DOHH2 (cell line): Measurements from ENCODE around the gene ELF1.

Experiments used
- H3F3A ChIP-seq: fragments of 200-600 bp; sonication (generic), shearing (Covaris generic); 2 replicates; pipeline ENCODE4 v1.6.0; 2016; ENCODE audit warnings: antibody characterized with exemption, mild to moderate bottlenecking; ENCODE audit not compliant: control insufficient read depth, insufficient read depth
- H3K27ac ChIP-seq: fragments of 200-600 bp; sonication (generic); 2 replicates; pipeline ENCODE4 v1.5.1; 2014; ENCODE audit warnings: low read depth, mild to moderate bottlenecking, low read length, moderate library complexity
- H3K27me3 ChIP-seq: fragments of 200-600 bp; sonication (generic); 2 replicates; pipeline ENCODE4 v1.6.1; 2014; ENCODE audit warnings: mild to moderate bottlenecking, low read length, mixed read lengths; ENCODE audit not compliant: control insufficient read depth
- H3K36me3 ChIP-seq: fragments of 200-600 bp; sonication (generic); 2 replicates; pipeline ENCODE4 v1.6.1; 2014; ENCODE audit warnings: mild to moderate bottlenecking, low read length, moderate library complexity, mixed read lengths; ENCODE audit not compliant: control insufficient read depth
- H3K4me1 ChIP-seq: fragments of 200-600 bp; sonication (generic); 2 replicates; pipeline ENCODE4 v1.6.1; 2014; ENCODE audit warnings: mild to moderate bottlenecking, low read length, mixed read lengths; ENCODE audit not compliant: control insufficient read depth
- H3K4me2 ChIP-seq: fragments of 200-600 bp; sonication (generic); 2 replicates; pipeline ENCODE4 v1.6.0; 2014; ENCODE audit warnings: mild to moderate bottlenecking, low read length, moderate library complexity
- H3K4me3 ChIP-seq: fragments of 200-600 bp; sonication (generic); 2 replicates; pipeline ENCODE4 v1.5.1; 2014; ENCODE audit warnings: mild to moderate bottlenecking, low read length, mixed read lengths
- H3K79me2 ChIP-seq: fragments of 200-600 bp; sonication (generic); 2 replicates; pipeline ENCODE4 v1.6.1; 2014; ENCODE audit warnings: mild to moderate bottlenecking, low read length, mixed read lengths; ENCODE audit not compliant: control insufficient read depth
- H3K9me2 ChIP-seq: fragments of 200-600 bp; sonication (generic); replicated peaks from 2 replicates; pipeline ENCODE4 v1.6.1; 2014; ENCODE audit warnings: mild to moderate bottlenecking, low read length, mixed read lengths; ENCODE audit not compliant: control insufficient read depth
- H3K9me3 ChIP-seq: fragments of 200-600 bp; sonication (generic); 2 replicates; pipeline ENCODE4 v1.6.1; 2014; ENCODE audit warnings: antibody characterized with exemption, low read length, mixed read lengths; ENCODE audit not compliant: control insufficient read depth, insufficient read depth
- H4K20me1 ChIP-seq: fragments of 200-600 bp; sonication (generic); 2 replicates; pipeline ENCODE4 v1.6.0; 2014; ENCODE audit warnings: low read depth, mild to moderate bottlenecking, antibody characterized with exemption, low read length, moderate library complexity; ENCODE audit not compliant: control insufficient read depth, insufficient read depth
- CTCF ChIP-seq: fragments of 200-600 bp; sonication (generic); IDR thresholded peaks from one replicate; pipeline ENCODE4 v1.5.1; 2014; ENCODE audit warnings: antibody characterized with exemption, mild to moderate bottlenecking, low read depth, low read length; ENCODE audit not compliant: poor library complexity, severe bottlenecking
- EZH2phosphoT487 ChIP-seq: fragments of 200-600 bp; sonication (generic); IDR thresholded peaks from 2 replicates; pipeline ENCODE4 v1.6.1; 2017; ENCODE audit warnings: borderline replicate concordance, mild to moderate bottlenecking, antibody characterized with exemption, low read length, moderate library complexity, mixed read lengths

ELF1 gene

GRCh38 chr13:40958655-40959054 is 60.5 kb downstream of the ELF1 start:
- peaks cover 32% of the 10 kb centered on the region for H3K4me1 ChIP-seq
- TF ChIP-seq CTCF, result no peak
- TF ChIP-seq EZH2phosphoT487, result no peak
- H4K20me1 ChIP-seq, result peaks cover 40% of the 10 kb centered on the region
- peaks cover 34% of the 10 kb centered on the region for H3F3A ChIP-seq
- H3K4me2 ChIP-seq, result no peak overlapping the region
- H3K27ac ChIP-seq, result no peak overlapping the region
- no peaks in the 10 kb centered on the region for H3K9me2 ChIP-seq
- H3K9me3 ChIP-seq, result no peaks in the 10 kb centered on the region
- H3K4me3 ChIP-seq, result no peak overlapping the region
- H3K27me3 ChIP-seq, result no peaks in the 10 kb centered on the region
- H3K36me3 ChIP-seq, result peaks cover 68% of the 10 kb centered on the region
- H3K79me2 ChIP-seq, result peaks cover 70% of the 10 kb centered on the region

GRCh38 chr13:40946485-40946884 is 72.6 kb downstream of the ELF1 start:
- peaks cover 94% of the 10 kb centered on the region for H3K36me3 ChIP-seq

GRCh38 chr13:40943073-40943472 is 76.0 kb downstream of the ELF1 start:
- H4K20me1 ChIP-seq, result no peaks in the 10 kb centered on the region

More at GRCh38 chr13:40946485-40946884, 72.6 kb downstream of the ELF1 start:
- Histone ChIP-seq H4K20me1 (no peaks in the 10 kb centered on the region), H3K9me3 (no peaks in the 10 kb centered on the region), H3F3A (peaks cover 40% of the 10 kb centered on the region; the same call in 1 of the 2 replicates), H3K9me2 (no peaks in the 10 kb centered on the region), H3K27ac (no peak overlapping the region), H3K27me3 (no peaks in the 10 kb centered on the region), H3K4me3 (no peak overlapping the region), H3K4me1 (peaks cover 43% of the 10 kb centered on the region), H3K4me2 (no peak overlapping the region), H3K79me2 (peaks cover 95% of the 10 kb centered on the region)
- TF ChIP-seq CTCF (no peak), EZH2phosphoT487 (no peak)

More at GRCh38 chr13:40943073-40943472, 76.0 kb downstream of the ELF1 start:
- H3F3A ChIP-seq, result peaks cover 58% of the 10 kb centered on the region
- no peak overlapping the region for H3K27ac ChIP-seq
- H3K4me1 ChIP-seq, result peaks cover 72% of the 10 kb centered on the region
- H3K4me2 ChIP-seq, result no peak overlapping the region
- no peak for TF ChIP-seq CTCF
- no peak for TF ChIP-seq EZH2phosphoT487
- H3K4me3 ChIP-seq, result no peak overlapping the region
- H3K36me3 ChIP-seq, result peaks cover 100% of the 10 kb centered on the region
- H3K27me3 ChIP-seq, result no peaks in the 10 kb centered on the region
- peaks cover 100% of the 10 kb centered on the region for H3K79me2 ChIP-seq
- no peaks in the 10 kb centered on the region for H3K9me3 ChIP-seq
- H3K9me2 ChIP-seq, result no peaks in the 10 kb centered on the region
